Immature natural killer cell (primary cell): ENCODE measurements around the gene CLSTN3. TPM values are rescaled to one million over a fixed set of nuclear protein-coding genes. Genes with fewer than 3 reads are reported as not detected.
A peak's percentile ranks its signal among the peaks of the same experiment; 100 is the strongest.

ENCODE experiments used
- DNase-seq, 3 donors: peaks; one replicate each; pipeline ENCODE4 v3.0.0; 2022; ENCODE audit warnings: mixed read lengths in 1 of 3
- H3K27ac Mint-ChIP-seq, 6 donors: one replicate each; pipeline ENCODE4 v1.8.0; 2020; ENCODE audit warnings: mixed read lengths in 6 of 6, mild to moderate bottlenecking in 5 of 6, inconsistent platforms in 4 of 6, moderate library complexity in 3 of 6
- H3K27me3 Mint-ChIP-seq, 3 donors: one replicate each; pipeline ENCODE4 v1.8.0; 2020 to 2021; ENCODE audit warnings: low read depth in 3 of 3, mild to moderate bottlenecking in 3 of 3, mixed read lengths in 3 of 3, moderate library complexity in 3 of 3, inconsistent platforms in 1 of 3
- H3K36me3 Mint-ChIP-seq, 3 donors: one replicate each; pipeline ENCODE4 v1.8.0; 2020; ENCODE audit warnings: mixed read lengths in 3 of 3, inconsistent platforms in 2 of 3, mild to moderate bottlenecking in 2 of 3
- H3K4me1 Mint-ChIP-seq, 2 donors: one replicate each; pipeline ENCODE4 v1.8.0; 2020; ENCODE audit warnings: inconsistent platforms in 2 of 2, mild to moderate bottlenecking in 2 of 2, mixed read lengths in 2 of 2, moderate library complexity in 1 of 2
- H3K4me3 Mint-ChIP-seq, 5 donors: one replicate each; pipeline ENCODE4 v1.8.0; 2020; ENCODE audit warnings: mild to moderate bottlenecking in 5 of 5, mixed read lengths in 5 of 5, inconsistent platforms in 3 of 5, moderate library complexity in 3 of 5
- H3K9me3 Mint-ChIP-seq, 6 donors: one replicate each; pipeline ENCODE4 v1.8.0; 2020; ENCODE audit warnings: mild to moderate bottlenecking in 6 of 6, mixed read lengths in 6 of 6, inconsistent platforms in 4 of 6, moderate library complexity in 3 of 6
- polyA plus RNA-seq, 3 donors: library from polyadenylated mRNA; unstranded; fragments of 300-500 nt; fragmentation: Illumina TruSeq; gene quantifications; one replicate each; pipeline ENCODE4 v1.2.3, GENCODE V29; 2021

The CLSTN3 gene
- 10 to 100 TPM in 2 of 3 donors, 1 to 10 TPM in 1; 7.6 to 18.9 (median 13.8) TPM for polyA plus RNA-seq

DNA sequence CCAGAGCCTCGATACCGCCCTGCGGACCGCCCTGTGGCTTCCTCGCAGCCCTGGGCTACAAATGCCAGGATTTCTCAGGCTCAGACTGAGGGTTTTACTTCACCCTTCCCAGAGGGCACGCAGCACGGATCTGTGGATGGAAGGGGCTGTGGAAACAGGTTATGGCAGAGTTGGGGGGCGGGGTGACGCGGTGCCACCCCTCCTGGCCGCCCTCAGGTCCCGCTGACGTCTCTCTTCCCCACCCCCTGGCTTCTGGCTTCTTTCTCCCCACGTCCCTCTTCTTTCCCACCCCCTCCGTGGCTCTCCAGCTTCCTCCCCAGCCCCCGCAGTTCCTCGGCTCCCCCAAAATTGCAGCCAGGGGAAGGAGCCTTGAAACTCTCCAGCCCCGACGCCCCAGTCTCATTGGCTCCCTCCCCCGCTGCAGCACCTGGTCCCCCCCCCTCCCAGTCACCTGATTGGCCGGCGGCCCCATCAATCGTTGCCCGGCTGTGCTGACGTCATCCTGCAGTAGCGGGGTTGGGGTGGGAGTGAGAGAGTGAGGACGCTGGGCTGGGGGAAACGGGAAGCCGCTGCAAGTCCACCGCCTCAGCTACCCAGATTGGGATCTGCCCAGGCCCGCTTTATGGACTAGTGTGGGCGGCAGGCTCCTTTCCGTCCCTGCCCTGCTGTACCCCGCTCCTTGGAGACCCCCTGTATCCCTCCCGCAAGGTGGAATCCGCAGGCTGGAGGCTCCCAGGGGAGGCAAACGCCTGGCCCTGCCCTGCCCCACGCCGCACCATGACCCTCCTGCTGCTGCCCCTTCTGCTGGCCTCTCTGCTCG, at the start of gene CLSTN3:
TSS of gene CLSTN3 (plus strand) at position 500 of the 820 bp plus-strand sequence. CDS start at position 778, 278 bp downstream.
- Mint-ChIP-seq H3K36me3 (peaks cover 0 to 12% (median 3%) of the 10 kb centered on the region in 3 donors), H3K27ac (peak within 1 kb of the TSS; percentile 90 to 99 (median 96)), H3K9me3 (no peaks in the 10 kb centered on the region), H3K27me3 (peaks cover 0 to 5% (median 3%) of the 10 kb centered on the region in 3 donors), H3K4me1 (peaks cover 34 to 43% of the 10 kb centered on the region in 2 donors), H3K4me3 (peak within 1 kb of the TSS; percentile 95 to 99 (median 98))
- peak; percentile 84 to 88 (median 86) for DNase-seq

DNA sequence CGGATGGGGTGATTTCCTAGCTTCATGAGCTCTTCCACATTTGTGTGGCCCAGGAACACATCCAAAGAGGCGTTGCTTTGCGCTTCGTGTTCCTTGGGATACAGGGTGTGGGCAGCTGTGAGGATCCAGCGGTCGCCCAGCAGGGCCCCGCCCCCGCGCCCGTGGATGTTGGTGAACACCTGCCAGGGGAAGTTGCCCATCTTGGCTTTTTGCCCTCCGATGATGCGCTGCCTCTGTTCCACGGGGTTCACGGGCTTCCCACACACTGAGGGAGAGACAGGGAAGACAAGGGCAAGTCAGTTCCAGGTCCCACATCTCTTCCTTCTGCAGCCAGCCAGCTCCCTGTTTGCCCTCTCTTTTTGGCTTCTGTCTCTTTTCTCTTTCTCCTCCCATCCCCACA, 49.1 kb upstream of the CLSTN3 start:
- DNase-seq: no peak
- Mint-ChIP-seq H3K9me3 (peaks cover 0 to 6% (median 2%) of the 10 kb centered on the region in 6 donors), H3K4me3 (no peak overlapping the region), H3K4me1 (peaks cover 3 to 6% of the 10 kb centered on the region in 2 donors), H3K27ac (peak overlapping the region in 1 of 6 donors; percentile 29), H3K27me3 (peaks cover 4 to 8% (median 6%) of the 10 kb centered on the region in 3 donors), H3K36me3 (peaks cover 0 to 5% (median 5%) of the 10 kb centered on the region in 3 donors)

DNA sequence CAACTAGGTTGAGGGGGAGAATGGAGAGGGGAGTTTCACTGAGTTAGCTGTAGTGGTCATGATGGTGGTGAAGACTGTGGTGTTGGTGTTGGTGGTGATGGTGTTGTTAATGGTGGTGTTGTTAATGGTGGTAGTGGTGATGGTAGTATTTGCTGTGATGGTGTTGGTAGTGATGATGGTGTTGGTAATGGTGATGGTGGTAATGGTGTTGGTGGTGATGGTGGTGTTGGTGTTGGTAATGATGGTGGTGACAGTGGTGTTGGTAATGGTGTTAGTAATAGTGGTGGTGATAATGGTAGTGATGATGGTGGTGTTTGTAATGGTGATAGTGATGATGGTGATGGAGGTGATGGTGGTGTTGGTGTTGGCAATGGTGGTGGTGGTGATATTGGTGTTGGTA, 47.0 kb upstream of the CLSTN3 start:
- peaks cover 3 to 6% of the 10 kb centered on the region in 2 donors for H3K4me1 Mint-ChIP-seq
- H3K4me3 Mint-ChIP-seq: peak overlapping the region in 1 of 5 donors; percentile 18
- H3K27me3 Mint-ChIP-seq: peaks cover 4 to 8% (median 6%) of the 10 kb centered on the region in 3 donors
- peaks cover 0 to 5% (median 5%) of the 10 kb centered on the region in 3 donors for H3K36me3 Mint-ChIP-seq
- peak overlapping the region; percentile 13 to 83 (median 76) for H3K27ac Mint-ChIP-seq
- H3K9me3 Mint-ChIP-seq: peaks cover 0 to 6% (median 2%) of the 10 kb centered on the region in 6 donors
- DNase-seq: peak; percentile 16 to 24 (median 22)

DNA sequence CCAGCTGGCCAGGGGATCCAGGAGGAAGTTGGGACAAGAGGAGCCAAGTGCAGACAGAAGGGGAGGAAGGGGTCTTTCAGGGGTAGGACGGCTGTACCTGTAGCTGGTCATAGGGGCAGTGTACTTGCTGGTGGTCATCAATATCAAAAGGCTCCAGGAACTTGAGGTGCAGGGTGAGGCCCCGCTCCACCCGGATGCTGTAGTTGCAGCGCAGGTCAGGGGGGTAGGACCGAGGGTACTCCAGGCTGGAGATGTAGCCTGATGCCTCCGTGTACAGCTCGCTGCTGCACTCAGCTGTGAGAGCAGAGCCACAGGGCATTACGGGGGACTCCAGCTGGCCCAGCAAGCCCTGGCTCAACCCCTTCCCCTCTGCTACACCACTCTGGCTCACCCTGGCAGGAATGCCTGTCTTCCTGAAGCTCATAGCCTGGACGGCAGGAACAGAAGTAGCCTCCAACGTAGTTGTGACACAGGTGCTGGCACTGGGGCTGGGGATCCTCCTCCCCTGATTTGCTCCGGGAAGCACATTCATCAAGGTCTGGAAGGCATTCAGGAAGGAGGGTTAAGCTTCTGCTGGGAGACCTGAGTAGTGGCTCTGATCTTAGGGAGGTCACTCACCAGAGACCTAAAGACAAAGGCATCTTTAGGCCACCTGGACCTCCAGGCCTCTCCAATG, 40.8 kb upstream of the CLSTN3 start:
- Mint-ChIP-seq H3K4me3 (no peak overlapping the region), H3K9me3 (peaks cover 0 to 1% (median 0%) of the 10 kb centered on the region in 6 donors), H3K36me3 (no peaks in the 10 kb centered on the region), H3K27me3 (peaks cover 0 to 2% (median 0%) of the 10 kb centered on the region in 3 donors), H3K27ac (no peak overlapping the region), H3K4me1 (peaks cover 8 to 10% of the 10 kb centered on the region in 2 donors)
- no peak for DNase-seq

DNA sequence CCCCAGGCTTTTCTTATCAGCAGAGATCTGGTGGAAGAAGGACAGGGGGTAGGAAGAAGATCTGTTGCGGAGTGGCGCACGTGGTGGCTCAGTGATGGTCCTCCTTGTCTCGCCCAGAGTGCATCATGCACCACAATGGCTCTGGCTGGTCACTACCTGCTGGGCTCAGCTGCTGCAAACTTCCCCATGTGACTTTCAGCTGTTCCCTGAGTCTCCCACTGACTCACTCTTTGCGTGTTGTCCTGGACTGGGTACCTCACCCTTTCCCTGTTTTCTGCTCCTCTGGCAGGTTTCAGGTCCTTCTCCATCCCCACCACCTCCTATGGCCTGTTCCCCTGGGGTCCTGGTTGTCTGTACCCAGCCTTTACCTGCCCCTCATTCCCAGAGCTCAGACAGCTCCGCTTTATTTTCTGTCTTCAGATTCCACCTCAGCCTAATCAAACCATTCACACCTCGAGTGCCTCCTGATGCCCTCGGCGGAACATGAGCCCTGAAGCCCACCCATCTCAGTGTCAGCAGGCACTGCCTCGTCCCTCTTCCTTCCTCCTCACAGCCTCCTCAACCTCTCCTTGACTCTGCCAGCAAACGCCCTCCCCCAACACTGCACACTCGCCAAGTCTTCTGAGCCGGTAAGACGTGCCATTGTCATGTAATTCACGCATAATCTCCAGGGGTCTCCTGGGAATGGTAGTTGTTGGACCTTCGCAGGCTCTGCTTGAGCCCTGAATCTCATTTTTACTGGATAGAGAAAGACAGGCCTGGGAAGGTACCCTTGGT, 39.8 kb upstream of the CLSTN3 start:
- Mint-ChIP-seq H3K9me3 (peaks cover 0 to 1% (median 0%) of the 10 kb centered on the region in 6 donors), H3K27ac (no peak overlapping the region), H3K4me1 (peaks cover 8 to 10% of the 10 kb centered on the region in 2 donors), H3K36me3 (no peaks in the 10 kb centered on the region), H3K27me3 (peaks cover 0 to 2% (median 0%) of the 10 kb centered on the region in 3 donors), H3K4me3 (no peak overlapping the region)
- DNase-seq: no peak

DNA sequence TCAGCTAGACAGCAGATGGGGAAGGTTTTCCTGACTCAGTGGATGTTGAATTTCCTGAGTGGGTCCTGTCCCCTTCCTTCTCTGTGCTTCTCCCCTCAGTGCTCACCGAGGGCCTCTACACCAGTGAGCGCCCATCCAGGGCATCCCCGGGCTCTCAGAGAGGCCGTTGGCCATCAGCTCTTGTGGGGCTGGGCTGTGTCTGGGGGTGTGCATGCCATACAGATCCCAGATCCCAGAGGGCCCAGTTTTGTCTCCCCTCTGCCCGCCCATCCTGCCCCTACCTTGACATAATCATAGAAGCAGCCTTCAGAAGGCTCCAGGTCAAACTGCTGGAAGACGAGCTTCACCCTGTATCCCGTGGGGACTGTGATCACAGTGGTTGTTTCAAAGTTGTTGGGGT, 39.0 kb upstream of the CLSTN3 start:
- H3K4me3 Mint-ChIP-seq: peak overlapping the region in 2 of 5 donors; percentile 36 to 50
- peaks cover 0 to 1% (median 0%) of the 10 kb centered on the region in 6 donors for H3K9me3 Mint-ChIP-seq
- no peak for DNase-seq
- peaks cover 8 to 10% of the 10 kb centered on the region in 2 donors for H3K4me1 Mint-ChIP-seq
- H3K36me3 Mint-ChIP-seq: no peaks in the 10 kb centered on the region
- peaks cover 0 to 2% (median 0%) of the 10 kb centered on the region in 3 donors for H3K27me3 Mint-ChIP-seq
- H3K27ac Mint-ChIP-seq: no peak overlapping the region

- Mint-ChIP-seq H3K36me3 (no peaks in the 10 kb centered on the region), H3K9me3 (peaks cover 0 to 1% (median 0%) of the 10 kb centered on the region in 6 donors), H3K4me1 (peaks cover 8 to 10% of the 10 kb centered on the region in 2 donors), H3K27me3 (peaks cover 0 to 2% (median 0%) of the 10 kb centered on the region in 3 donors), H3K27ac (peak overlapping the region in 4 of 6 donors; percentile 70 to 88 (median 84)), H3K4me3 (peak overlapping the region; percentile 84 to 93 (median 89))
- no peak for DNase-seq
Observed at GRCh38 chr12:7091660-7092228, 38.4 kb upstream of the CLSTN3 start.

DNA sequence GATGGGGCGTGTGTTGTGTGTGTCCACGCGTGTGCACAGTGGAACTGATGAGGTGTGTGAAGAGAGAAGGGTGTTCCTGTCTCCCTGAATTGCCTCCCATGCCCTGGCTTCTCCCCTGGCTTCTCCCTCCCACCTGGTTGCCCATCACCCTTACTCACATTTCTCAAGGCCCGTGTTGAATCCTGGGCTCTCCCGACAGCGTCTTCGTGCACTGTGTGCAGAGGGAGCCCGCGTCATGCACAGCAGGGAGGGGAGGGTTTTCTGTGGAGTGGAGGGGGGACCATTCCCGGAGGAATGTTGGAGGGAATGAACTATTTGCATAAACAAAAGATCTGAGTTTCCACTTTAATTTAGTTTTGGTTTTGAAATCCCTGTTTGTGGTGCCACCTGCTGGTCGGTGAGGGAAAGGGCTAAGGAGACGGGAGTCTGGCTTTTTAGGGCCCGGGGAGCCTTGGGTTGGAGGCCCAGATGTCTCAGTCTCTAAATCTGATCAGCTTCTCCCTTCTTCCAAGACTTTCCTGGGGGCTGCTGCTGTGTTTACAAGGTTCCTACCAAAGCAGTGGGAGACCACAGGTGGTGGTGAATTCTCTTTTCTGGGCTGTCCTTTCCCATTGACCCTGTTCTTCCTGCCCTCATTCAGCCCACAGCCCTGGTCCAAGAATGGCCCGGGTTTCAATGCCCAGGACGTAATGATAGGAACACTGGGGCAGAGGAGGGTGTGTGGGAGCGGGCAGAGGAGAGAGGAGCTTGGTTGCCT, 37.8 kb upstream of the CLSTN3 start, which contains the start of gene C1R:
TSS of gene C1R (minus strand) at position 217 of the 757 bp plus-strand sequence. CDS start at position 160, 57 bp downstream.
- DNase-seq: peak; percentile 54 to 64 (median 60)
- Mint-ChIP-seq H3K4me3 (peak within 1 kb of the TSS; percentile 84 to 93 (median 89)), H3K27ac (peak within 1 kb of the TSS in 4 of 6 donors; percentile 70 to 88 (median 84)), H3K27me3 (peaks cover 0 to 2% (median 0%) of the 10 kb centered on the region in 3 donors), H3K9me3 (peaks cover 0 to 1% (median 0%) of the 10 kb centered on the region in 6 donors), H3K4me1 (peaks cover 8 to 10% of the 10 kb centered on the region in 2 donors), H3K36me3 (no peaks in the 10 kb centered on the region)

GRCh38 chr12:7092986-7093460, 37.1 kb upstream of the CLSTN3 start:
- H3K9me3 Mint-ChIP-seq: peaks cover 0 to 1% (median 0%) of the 10 kb centered on the region in 6 donors
- H3K27me3 Mint-ChIP-seq: peaks cover 0 to 2% (median 0%) of the 10 kb centered on the region in 3 donors
- no peak for DNase-seq
- H3K27ac Mint-ChIP-seq: peak overlapping the region in 1 of 6 donors; percentile 46
- H3K4me1 Mint-ChIP-seq: peaks cover 8 to 10% of the 10 kb centered on the region in 2 donors
- H3K4me3 Mint-ChIP-seq: peak overlapping the region in 3 of 5 donors; percentile 44 to 89 (median 52)
- no peaks in the 10 kb centered on the region for H3K36me3 Mint-ChIP-seq

DNA sequence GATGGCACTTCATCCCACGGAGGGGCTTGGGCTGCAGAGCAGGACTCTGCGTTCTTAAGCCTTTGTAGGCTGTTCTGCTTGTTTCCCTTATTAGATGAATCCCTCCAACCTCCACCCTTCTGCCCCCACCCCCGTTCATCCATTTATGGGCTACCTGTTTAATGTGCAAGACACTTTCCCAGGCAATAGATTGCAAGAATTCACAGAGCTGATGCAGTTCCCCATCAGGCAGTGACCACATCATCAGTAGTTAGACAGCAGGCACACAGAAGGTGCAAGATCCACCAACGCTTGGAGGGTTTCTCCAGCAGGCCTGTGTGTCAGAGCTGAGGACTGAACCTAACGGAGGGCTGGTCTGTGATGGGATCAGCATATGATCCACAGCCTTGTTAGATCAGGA, 36.7 kb upstream of the CLSTN3 start:
- Mint-ChIP-seq H3K27ac (peak overlapping the region in 1 of 6 donors; percentile 53), H3K4me1 (peaks cover 8 to 10% of the 10 kb centered on the region in 2 donors), H3K27me3 (peaks cover 0 to 2% (median 0%) of the 10 kb centered on the region in 3 donors), H3K9me3 (peaks cover 0 to 1% (median 0%) of the 10 kb centered on the region in 6 donors), H3K4me3 (no peak overlapping the region), H3K36me3 (peaks cover 3 to 4% (median 4%) of the 10 kb centered on the region in 3 donors)
- no peak for DNase-seq

- Mint-ChIP-seq H3K4me1 (peaks cover 8 to 10% of the 10 kb centered on the region in 2 donors), H3K27ac (peak overlapping the region in 1 of 6 donors; percentile 53), H3K4me3 (no peak overlapping the region), H3K9me3 (peaks cover 0 to 1% (median 0%) of the 10 kb centered on the region in 6 donors), H3K36me3 (peaks cover 3 to 6% (median 6%) of the 10 kb centered on the region in 3 donors), H3K27me3 (peaks cover 0 to 2% (median 0%) of the 10 kb centered on the region in 3 donors)
- no peak for DNase-seq
Observed at GRCh38 chr12:7093892-7094291, 36.3 kb upstream of the CLSTN3 start.
